NCI-H2171 treated with DMSO at 0.1 percent for 48 hours (cell line): ENCODE measurements around the gene RAPGEF1.
"Not testable (repeated sequence)": the region's sequence is repeated elsewhere in the genome, so short reads cannot be mapped to it uniquely, and the experiment has no call there.

Experiments
- DNase-seq: peaks from one replicate; lab custom pipeline; 2025; lab: John Stamatoyannopoulos, UW

The RAPGEF1 gene

DNA sequence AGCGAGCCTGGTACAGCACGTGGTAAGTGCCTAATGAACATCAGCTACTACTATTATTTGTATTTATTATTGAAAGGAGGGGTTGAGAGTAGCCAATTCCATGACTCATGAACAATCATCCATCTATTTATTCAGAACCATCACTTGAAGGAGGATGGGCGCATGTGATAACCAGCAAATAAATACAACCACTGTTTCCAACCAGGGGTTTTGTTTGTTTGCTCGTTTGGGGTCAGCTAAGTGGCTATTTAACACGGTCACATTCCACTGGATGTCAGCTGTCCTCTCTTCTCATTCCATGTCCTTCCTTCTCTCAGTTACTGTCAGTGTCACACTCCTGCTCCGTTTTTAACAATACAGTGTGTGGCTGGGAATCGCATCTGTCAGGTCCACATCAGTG, 8.6 kb downstream of the RAPGEF1 start:
- no peak for DNase-seq

DNA sequence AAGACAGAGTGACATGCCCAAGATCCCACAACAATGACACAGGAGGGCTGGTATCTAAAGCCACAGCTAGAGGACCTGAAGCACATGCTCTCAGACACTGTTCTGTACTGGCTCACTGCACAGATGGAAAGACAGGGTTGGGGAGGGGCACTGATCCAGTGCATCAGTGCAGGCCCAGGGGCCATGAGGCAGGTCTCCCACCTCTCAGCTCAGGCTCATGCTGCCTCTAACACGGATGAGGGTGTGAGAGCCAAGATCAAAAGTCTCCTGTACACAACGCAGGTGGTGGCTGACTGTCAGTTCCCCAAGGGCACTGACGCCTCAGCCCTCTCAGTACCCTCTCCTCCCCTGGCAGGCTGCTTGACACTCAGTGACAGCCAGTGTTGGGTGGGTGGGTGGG, 10.9 kb downstream of the RAPGEF1 start:
- DNase-seq: peak; percentile 91

DNA sequence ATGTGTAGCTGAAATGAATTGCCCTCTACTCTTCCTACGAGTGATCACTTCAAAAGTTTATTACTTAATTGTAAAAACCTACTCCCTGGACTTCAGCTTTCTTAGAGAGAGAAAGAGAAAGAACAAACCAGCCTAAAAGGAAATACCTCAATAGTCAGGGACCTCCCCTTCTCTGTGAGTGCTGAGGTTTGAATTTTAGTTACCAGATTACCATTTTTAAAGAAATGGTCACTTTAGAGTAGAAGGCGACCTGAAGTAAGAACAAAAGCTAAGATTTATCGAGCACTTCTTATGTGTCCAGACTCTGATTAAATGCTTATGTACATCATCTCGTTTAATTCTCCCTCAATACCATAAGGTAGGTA, 11.3 kb downstream of the RAPGEF1 start:
- no peak for DNase-seq

DNA sequence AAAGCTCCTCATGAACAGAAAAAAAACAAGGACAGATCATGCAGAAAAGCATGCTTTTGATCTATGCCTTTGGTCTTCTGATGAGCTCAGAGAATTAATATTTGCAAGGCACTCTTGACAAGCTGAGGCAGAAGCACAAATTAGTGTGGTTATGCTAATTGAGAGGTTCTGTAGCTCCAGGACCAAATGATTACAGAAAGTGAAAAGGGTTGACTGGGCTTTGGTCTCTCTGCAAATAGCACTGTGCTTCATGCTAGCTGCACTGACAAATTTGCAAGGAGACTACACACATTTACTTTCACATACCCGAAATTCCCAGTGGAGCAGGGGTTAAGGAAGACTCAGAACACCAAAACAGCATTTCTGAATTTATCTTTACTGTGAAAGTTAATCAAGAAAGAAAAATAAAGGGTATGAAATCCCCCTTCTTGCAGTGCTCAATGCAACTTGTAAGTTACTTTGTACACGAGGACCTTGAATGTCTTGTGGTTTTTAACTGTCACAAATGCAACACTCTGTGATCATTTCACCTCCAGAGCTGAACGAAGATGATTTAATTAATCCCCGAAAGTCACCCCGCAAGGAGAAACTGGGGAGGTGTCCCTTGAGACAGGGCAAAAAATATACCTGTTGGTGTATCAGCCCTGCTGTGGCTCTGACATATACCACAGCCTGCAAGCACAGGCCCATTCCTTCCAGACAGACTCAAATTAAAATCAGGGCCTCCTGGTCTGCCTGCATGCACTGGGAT, 11.9 kb downstream of the RAPGEF1 start:
- peak; percentile 52 for DNase-seq

DNA sequence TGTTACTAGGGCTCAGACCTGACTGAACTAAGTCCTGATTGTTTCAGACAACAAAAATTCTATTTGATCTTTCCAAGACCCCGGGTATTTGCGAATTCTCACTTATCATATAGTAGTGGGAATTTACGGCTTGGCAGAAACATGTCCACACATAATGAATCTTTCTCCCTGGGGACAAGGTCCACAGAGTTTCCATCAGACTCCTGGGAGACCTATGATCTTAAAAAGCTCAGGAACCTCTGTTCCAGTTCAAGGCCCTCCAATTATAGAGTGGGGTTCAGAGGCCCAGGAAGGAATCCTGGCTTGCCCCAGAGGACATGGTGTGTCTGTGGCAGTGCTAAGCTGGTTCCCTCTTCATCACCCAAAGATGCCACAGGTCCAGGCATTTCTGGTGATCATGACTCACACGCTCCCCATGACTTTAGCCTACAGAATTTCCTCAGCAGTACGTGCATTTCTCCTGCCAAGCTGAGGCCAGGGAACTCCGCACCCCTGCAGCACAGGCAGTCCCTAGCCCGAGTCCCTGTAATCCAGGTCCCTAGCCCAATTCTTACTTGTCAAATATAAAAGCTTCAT, 12.6 kb downstream of the RAPGEF1 start:
- DNase-seq: no peak

DNA sequence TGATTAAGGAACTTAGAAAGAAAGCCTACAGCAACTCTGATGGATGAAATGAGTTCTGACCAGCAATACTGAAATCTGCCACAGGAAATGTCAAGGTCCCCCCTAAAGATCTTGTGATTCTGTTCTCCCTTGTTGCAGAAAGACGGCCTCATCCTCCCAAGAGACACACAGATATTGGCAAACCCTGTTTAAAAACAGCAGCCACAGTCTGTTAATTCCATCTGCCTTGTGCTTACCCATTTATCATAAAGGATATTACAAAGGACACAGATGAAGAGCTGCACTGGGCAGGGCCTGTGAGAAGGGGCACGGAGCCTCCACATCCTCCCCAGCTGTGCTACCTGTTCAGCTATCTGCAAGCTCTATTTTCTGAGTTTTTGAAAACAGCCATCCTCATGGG, 15.2 kb downstream of the RAPGEF1 start:
- peak; percentile 94 for DNase-seq

DNA sequence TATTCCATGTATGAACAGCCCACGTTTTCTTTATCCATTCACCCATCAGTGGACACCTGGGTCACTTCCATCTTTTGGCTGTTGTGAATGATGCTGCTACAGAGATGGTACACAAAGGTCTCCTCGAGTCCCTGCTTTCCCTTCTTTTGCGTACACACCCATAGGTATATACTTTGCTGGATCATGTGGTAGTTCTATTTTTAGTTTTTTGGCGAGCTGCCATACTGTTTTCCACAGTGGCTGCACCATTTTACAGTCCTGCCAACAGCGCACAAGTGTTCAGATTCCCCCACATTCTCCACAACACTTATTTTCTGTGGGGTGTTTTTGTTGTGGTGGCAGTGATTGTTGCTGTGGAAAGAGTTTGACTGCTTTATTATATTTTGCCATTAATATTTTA, 16.2 kb downstream of the RAPGEF1 start:
- DNase-seq: peak; percentile 46

DNA sequence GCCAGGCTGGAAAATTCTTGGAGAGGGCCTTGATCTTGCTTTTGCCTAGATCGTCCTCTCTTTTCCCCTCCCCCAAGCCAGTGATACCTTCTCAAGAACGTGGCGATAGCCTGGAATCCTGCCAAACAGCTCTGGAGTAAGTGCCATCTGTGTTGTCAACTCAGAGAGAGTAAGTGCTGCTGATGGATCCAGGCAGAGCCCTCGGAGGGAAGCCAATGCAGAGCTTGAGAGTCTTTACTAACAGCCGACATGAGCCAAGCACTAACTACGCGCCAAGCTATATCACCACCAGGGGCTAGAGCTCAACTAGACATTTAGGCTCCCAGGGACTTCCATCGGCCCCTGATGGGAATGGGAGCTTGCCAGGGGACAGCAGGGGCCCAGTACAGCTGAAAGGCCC, 17.6 kb downstream of the RAPGEF1 start:
- peak; percentile 100 for DNase-seq

DNA sequence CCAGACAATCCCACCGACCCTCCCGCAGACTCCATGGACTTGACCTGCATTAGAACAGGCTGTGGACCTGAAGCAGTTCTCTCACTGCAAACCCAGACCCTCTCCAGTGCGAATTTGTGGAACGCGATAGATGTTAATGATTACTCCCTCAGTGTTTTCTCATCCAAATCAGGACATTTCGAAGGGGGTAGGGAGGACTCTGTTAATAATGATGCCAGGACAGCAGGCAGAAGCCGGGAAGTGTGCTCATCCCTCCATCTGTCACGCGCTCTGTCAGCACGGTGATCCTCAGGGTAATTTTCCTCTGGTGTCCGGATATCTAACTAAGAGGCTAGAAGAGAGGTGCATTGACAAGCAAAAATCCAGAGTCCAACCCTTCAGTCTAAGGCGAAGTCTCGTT, 18.8 kb downstream of the RAPGEF1 start:
- DNase-seq: peak; percentile 70

DNA sequence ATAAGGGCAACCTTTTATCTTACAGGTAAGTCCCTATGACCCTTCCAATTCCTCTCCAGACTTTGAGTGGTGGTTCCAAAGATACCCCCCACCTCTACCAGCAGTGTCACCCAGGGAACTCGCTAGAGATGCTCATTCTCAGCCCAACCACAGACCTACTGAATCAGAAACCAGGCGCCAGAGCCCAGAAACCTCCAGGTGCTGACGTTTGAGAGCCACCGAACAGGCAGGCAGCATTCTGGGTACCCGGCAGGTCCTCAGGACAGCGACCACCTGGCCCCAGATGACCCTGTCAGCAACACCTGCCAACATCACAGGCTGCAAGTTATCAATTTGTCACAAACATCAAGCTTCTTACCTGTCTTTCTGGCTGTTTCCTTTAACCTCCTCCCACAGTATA, 19.5 kb downstream of the RAPGEF1 start:
- no peak for DNase-seq

DNA sequence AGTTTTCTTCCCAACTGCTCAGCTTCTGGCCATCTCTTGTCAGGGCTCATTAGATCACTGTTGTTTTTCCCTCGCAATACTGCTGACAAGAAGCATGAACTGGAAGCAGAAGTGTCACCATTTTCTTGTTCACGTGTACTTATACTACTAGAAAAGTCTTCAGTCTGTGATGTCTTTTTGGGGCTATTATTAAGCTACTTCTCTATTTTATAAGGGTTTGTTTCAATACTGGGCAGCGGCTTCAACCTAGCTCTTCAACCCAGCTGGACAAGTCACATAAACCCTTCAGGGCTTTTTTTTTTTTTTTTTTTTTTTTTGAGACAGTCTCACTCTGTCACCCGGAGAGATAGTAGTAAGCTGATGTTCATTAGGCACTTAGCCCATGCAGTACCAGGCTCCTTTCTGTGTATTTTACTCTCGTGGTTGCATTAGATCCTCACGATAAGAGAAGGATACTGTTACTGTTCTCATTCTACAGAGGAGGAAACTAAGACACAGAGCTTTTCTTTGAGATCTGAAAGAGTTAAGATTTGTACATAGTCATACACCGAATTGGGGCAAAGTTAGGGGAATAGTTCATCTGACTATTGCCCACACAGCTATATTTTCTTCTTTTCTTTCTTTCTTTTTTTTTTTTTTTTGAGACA, 20.5 kb downstream of the RAPGEF1 start:
- no peak for DNase-seq

DNA sequence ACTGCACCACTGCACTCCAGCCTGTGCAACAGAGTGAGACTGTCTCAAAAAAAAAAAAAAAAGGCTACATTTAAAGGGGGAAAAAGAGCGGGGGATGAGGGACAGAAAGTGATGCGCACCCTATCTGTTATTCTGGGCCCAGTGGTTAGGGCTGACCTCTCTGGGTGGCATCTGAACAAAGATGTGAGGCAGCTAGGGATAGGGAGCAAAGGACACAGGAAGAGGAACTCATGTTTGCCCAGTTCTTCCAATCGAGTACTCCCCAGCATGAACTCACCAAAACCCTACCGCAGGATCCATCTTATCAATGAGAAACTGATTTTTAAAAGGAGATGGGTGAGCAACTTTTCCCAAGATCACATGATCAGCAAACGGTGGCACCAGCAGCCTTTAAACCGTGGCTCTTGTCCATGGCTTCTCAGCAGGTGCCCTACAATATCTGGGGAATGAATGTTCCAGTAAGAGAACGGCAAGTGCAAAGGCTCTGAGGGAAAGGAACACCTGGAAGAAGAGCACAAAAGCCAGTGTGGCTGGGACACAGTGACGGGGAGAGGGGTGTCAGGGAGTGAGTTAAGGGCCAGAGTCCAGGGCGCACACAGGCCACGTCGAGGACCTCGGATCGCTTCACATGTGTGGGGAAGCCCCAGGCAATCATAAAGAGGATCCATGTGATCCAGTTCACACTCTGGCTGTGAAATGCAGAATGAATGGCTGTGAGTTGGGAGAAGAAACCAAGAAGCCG, 22.0 kb downstream of the RAPGEF1 start:
- no peak for DNase-seq

DNA sequence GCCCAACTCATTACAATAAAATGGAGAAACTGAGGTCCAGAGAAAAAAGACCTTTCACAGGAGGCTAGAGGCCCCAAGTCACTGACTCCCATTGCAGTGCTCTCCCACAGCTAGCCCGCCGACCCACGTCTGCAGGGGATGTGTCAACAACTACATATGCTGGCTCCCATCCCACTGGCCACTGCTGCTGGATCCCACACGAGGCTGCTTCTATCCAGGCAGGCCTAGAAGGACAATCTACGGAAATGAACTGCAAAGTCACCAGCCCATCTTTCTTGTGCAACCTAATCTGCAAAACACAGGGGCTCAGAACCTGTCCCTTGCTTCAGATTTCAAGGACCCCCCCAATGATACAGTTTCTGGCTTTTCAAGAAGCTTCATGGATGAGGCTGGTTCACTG, 24.0 kb downstream of the RAPGEF1 start:
- no peak for DNase-seq

DNA sequence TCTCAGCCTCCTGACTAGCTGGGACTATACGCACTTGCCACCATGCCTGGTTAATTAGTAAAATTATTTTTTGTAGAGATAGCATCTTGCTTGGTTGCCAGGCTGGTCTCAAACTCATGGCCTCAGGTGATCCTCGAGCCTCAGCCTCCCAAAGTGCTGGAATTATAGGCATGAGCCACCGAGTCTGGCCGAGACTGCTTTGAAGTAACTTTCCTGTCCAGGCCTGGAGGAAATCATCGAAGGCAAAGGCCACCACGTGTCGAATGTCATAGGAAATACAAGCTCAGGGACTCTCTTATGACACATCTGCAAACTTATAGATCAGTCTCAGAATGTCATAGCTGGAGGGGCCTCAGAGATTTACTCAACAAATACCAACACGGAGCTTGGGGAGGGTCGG, 25.1 kb downstream of the RAPGEF1 start:
- no peak for DNase-seq

DNA sequence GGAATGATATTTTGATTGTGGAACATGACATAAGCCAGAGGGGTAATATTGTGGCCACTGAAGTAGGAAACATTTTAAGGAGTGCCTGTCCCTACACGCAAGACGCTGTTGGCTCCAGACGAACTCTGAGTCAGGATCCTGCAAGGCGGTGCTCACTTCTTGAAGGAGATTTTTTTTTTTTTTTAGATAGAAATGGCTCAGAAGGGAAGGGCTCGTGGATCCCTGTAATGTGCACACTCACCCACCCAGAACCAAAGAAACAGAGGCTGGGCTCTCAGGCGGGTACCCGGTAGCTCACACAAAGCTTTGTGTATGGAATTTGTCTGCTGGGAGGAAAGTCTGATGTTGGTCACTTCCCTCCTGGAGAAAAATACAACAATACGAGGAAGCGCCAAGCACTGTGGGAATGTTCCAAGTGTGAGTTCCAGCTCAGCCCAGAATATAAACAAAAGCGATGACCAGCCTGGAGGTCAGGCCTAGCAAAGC, 25.7 kb downstream of the RAPGEF1 start:
- DNase-seq: no peak

DNA sequence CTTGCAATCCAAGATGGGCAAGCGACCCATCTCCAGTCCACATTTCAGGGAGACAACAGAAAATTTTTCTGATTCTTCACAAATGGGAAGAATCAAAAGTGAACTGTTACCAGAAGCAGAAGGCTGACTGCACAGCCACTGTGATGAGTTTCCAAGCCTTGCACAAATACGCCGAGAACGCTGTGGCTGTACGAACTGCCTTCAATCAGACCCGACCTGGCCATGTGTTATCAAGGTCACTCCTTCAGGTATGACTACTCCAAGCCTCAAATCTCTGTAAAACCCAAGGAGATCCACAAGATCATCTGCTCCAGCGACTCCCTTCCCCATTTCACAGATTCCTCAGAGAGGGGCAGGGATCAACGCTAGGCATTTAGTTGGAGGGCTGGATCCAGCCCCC, 26.9 kb downstream of the RAPGEF1 start:
- DNase-seq: no peak

DNA sequence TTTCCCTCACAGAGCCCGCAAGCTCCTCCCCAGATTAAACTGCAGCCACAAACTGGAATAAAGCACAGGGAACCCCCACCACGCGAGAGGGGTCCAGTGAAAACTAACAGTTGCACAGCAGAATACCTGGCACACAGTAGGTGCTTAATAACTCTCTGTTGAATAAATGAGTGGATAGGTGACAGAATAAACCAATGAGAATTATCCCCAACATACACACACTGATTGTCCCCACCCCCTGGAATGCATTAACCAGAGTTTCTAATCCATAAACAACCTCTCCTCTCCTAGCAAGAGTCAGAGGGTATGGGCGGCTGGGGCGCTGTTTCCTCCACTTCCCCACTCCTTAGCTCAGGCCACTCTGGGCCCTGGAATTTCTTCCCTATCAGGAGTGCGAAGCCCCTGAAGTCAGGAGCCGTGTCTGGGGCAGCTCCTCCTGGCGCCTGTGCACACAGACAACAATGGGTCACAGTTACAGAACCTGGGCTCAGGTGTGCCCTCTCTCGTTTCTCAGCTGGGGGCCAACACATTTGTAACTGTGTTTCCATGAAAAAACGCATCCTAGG, 27.6 kb downstream of the RAPGEF1 start:
- no peak for DNase-seq

DNA sequence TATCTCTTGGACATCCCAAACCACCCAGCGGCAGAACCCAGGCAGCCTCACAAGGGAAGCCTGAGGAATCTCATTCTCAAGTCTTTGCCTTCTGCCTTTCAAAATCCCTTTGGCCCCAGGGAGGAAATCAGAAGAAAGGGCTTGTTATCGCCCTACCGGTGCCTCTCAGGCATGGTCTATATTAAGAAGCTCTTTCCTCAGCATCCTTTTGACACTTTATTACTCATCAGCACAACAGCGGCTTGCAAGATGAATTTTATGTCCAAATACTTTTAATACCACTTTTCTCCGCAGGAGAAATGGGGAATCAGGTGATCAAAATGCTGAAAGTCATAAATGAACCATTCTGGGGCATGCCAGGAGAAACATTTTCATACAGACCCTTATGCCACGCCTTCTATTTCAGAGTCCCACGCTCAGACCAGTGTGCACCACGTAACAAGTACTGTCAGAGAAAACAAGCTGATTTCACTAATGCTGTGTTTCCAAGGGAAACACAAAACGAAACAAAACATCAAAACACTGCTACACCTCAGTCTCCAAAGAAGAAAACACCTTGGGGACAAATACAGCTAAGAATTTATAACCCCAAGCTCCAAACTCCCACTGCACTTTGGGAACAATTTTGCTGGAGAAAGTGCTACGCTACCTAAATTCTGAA, 30.0 kb downstream of the RAPGEF1 start:
- DNase-seq: no peak

DNA sequence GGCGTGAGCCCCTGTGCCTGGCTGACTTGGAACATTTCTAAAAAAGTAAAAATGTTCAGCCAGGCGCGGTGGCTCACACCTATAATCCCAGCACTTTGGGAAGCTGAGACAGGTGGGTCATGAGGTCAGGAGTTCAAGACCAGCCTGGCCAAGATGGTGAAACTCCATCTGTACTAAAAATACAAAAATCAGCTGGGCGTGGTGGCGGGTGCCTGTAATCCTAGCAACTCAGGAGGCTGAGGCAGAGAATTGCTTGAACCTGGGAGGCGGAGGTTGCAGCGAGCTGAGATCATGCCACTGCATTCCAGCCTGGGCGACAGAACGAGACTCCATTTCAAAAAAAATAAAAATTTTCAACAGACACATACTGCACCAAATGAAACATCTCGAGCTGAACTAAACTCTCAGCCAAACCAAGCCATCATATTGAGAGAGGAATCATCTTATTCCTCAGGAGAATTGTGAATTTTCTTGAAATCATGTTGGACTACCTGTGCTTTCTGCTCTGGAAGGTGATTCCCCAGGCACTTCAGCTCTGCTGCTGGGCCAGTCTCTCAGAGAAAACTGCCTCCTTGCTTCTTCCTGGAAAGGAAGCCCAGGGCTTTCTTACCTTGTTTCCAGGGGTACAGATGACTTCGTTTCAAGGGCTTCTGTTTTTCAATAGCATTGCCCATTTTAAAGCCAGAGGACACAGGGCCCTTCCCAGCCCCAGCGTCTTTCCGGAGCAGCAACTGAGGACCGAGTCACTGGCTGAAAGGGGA, 30.7 kb downstream of the RAPGEF1 start:
- not testable (repeated sequence) for DNase-seq

DNA sequence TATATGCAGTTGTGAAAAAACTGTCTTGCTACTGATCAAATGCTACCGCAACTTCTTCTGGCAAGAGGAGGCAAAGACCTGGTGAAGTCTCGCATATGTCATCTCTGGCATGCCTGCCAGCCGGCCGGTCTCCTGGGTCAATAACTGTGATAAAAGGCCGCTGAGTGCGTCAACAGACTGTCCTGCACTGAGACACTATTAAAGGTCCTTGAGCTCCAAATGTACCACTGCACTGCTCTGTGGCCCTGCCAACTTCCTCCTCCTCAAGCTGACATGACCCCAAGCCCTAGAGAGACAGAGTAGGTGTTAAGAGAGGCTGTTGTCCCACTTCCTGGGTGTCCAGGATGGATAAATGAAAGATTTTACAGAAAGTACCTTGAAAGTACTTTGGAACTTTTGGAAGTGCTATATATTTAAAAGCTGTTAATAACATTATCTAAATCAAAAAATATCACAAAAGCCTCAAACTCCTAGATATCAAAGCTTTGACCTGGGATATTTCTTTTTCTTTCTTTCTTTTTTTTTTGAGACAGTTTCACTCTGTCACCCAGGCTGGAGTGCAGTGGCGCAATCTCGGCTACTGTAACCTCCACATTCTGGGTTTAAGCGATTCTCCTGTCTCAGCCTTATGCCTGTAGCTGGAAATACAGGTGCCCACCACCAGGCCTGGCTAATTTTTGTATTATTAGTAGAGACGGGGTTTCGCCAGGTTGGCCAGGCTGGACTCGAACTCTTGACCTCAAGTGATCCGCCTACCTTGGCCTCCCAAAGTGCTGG, 31.5 kb downstream of the RAPGEF1 start:
- DNase-seq: no peak
